SIG-M5 treated with dmso at 0.1 percent for 504 hours (cell line): ENCODE results near the gene SLC22A31.
"Not testable (repeated sequence)": the region's sequence is repeated elsewhere in the genome, so short reads cannot be mapped to it uniquely, and the experiment has no call there.

Experiments
- DNase-seq: peaks from one replicate; lab custom pipeline; 2025; ENCODE audit not compliant: unreplicated experiment; lab: John Stamatoyannopoulos, UW

Gene SLC22A31

DNA sequence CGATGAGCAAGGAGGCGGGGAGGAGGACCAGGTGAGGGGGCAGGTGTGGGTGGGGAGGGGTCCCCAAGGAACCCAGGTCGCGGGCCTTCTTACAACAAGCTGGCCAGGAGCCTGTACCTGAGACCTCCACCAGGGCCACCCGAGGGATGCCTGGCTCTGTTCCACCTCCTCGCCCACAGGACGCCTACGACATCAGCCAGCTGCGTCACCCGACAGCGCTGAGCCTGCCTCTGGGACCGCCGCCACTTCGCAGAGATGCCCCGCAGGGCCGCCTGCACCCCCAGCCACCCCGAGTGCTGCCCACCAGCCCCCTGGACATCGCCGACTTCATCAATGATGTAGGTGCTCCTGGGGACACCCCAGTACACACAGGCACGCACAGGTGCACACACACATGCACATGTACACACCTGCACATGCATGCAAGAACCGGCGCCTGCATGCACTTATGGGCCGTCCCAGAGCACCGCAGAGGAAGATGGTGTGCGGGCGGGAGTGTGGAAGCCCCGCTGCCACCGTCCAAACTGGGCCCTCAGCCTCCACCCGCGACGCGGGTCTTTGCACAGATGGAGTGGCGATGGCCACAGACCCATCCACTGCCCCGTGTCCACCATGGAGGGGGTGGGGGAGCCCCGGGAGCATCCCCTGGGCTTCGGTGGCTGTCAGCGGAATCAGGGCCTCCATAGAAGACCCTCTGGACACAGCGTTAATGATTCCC lies 6.6 kb downstream of the SLC22A31 start:
- DNase-seq, result no peak

DNA sequence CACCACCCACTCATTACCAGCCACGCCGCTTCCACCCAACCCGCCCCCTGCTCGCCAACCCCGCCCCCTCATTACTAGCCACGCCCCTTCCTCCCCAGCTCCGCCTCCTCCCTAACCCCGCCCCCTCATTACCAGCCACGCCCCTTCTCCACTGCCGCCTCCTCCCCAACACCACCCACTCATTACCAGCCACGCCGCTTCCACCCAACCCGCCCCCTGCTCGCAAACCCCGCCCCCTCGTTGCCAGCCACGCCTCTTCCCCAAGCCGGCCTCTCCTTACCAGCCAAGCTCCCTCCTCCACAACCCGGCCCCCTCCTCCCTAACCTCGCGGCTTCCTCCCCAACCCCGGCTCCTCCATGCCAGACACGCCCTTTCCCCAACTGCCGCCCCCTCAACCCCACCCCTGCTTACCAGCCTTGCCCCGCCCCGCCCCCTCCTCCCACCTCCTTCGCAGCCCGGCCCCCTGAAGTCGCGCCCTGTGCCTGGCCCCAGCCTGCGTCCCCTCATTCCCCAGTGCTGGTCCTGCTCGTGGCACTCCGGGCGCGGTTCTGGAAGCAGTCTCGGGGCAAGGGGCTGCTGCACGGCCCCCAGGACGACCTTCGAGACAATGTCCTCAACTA lies 7.3 kb downstream of the SLC22A31 start:
- peak; percentile 84 for DNase-seq

DNA sequence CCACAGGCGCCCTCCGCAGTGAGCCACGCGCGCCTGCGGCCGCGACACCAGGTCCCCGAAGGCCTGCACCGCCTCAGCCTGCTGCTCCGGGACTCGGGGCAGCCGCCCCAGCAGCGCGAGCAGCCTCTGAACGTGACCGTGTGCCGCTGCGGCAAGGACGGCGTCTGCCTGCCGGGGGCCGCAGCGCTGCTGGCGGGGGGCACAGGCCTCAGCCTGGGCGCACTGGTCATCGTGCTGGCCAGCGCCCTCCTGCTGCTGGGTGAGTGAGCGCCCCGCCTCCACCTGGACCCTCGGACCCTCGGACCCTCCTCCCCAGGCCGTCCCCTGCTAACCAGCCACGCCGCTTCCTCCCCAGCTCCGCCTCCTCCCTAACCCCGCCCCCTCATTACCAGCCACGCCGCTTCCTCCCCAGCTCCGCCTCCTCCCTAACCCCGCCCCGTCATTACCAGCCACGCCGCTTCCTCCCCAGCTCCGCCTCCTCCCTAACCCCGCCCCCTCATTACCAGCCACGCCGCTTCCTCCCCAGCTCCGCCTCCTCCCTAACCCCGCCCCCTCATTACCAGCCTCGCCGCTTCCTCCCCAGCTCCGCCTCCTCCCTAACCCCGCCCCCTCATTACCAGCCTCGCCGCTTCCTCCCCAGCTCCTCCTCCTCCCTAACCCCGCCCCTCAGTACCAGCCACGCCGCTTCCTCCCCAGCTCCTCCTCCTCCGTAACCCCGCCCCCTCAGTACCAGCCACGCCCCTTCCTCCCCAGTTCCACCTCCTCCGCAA lies 8.0 kb downstream of the SLC22A31 start:
- peak; percentile 70 for DNase-seq

DNA sequence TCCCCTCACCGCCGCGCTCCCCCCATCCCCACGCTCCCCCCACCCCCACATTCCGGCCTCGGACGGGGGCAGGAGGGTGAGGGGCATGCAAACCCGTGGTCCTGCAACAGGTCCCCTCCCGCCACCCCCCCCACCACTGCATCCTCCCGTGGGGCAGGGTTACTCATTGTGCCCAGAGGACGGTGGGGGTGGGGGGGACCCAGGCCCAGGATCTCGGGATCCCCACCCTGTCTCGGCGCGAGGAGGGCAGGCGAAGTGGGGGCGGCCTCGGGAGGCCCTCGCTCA lies 8.5 kb downstream of the SLC22A31 start:
- no peak for DNase-seq

DNA sequence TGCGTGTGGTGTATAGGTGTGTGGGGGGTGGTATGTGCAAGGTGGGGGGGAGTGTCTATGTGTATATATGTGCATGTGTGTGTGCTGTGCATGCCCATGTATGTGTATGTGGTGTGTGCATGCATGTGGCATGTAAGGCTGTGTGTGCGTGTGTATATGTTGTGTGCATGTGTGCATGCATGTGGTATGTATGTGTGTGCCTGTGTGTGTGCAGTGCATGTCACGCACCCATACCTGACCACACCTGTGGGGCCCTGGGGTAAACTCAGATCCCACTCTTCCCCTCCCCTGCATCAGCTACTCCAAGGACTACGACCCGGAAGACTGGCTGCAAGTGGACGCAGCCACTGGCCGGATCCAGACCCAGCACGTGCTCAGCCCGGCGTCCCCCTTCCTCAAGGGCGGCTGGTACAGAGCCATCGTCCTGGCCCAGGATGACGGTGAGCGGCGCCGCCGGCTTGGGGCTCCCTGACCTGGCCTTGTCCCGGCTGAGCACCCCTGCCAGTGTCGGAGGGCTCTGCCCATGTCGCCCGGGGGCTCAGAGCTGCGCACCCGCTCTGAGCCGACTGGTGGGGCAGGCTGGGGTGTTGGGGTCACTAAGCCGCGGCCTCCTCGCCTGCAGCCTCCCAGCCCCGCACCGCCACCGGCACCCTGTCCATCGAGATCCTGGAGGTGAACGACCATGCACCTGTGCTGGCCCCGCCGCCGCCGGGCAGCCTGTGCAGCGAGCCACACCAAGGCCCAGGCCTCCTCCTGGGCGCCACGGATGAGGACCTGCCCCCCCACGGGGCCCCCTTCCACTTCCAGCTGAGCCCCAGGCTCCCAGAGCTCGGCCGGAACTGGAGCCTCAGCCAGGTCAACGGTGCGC lies 9.1 kb downstream of the SLC22A31 start:
- DNase-seq, result no peak

DNA sequence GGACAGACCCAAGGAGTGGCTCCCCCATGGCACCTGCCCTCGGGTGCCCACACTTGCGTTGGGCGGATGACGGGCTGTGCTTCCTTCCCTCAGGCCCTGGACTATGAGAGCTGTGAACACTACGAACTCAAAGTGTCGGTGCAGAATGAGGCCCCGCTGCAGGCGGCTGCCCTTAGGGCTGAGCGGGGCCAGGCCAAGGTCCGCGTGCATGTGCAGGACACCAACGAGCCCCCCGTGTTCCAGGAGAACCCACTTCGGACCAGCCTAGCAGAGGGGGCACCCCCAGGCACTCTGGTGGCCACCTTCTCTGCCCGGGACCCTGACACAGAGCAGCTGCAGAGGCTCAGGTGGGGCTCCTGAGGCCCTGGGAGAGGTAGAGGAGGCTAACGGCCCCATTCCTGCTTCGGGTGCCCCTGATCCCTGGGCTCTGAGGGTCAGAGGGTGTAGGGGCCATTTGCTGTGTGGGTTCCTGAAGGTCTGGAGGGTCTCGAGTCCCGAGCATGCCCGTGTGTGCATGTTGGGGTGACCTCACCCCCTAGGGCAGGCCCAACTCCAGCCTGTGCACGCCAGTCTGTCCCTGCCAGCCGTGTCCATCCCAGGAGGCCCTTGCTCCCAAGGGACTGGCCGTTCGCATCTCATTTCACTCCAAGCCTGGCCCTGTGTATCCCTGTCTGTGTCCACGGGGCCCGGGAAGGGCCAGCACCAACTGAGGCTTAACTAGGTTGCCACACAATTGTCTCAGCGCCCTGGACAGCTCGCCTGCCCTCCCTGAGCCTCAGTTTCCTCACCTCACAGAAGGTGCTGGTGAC lies 10.0 kb downstream of the SLC22A31 start:
- no peak for DNase-seq

DNA sequence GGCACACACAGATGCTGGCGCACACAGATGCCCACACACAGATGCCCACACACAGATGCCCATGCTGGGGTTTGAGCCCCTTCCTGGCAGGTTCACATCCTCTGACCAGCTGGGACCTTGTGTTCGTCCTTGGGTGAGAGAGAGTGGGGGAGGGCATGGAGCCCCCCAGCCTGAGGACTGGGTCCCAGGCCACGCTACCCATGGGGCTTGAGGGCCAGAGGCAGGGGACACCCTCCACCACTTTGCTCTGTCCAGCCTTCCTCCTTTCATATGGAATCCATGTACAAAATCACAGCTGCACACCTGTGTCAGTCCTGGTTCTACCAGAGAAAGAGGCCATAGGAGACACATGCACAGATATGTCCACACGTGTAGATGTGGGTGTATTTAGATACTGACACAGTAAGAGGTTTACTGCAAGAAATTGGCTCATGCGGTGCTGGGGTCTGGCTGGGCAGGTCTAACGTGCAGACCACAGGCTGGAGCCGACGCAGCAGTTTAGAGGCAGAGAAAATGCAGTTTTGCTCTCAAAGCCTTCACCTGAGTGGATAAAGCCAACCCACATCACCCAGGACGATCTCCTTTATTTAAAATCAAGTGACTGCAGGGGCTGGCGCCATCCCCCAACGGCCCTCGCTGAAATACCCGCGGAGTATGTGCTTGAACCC lies 10.8 kb downstream of the SLC22A31 start:
- DNase-seq, result no peak

DNA sequence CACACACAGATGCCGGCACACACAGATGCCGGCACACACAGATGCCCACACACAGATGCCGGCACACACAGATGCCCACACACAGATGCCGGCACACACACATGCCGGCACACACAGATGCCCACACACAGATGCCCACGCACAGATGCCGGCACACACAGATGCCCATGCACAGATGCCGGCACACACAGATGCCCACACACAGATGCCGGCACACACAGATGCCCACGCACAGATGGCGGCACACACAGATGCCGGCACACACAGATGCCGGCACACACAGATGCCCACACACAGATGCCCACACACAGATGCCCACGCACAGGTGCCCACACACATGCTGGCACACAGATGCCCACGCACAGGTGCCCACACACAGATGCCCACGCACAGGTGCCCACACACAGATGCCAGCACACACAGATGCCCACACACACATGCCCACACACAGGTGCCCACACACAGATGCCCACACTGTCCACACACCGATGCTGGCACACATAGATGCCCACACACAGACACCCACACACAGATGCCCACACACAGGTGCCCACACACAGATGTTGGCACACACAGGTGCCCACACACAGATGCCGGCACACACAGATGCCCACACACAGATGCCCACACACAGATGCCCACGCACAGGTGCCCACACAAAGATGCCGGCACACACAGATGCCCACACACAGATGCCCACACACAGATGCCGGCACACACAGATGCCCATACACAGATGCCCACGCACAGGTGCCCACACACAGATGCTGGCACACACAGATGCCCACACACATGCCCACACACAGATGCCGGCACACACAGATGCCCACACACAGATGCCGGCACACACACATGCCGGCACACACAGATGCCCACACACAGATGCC lies 11.6 kb downstream of the SLC22A31 start:
- not testable (repeated sequence) for DNase-seq

DNA sequence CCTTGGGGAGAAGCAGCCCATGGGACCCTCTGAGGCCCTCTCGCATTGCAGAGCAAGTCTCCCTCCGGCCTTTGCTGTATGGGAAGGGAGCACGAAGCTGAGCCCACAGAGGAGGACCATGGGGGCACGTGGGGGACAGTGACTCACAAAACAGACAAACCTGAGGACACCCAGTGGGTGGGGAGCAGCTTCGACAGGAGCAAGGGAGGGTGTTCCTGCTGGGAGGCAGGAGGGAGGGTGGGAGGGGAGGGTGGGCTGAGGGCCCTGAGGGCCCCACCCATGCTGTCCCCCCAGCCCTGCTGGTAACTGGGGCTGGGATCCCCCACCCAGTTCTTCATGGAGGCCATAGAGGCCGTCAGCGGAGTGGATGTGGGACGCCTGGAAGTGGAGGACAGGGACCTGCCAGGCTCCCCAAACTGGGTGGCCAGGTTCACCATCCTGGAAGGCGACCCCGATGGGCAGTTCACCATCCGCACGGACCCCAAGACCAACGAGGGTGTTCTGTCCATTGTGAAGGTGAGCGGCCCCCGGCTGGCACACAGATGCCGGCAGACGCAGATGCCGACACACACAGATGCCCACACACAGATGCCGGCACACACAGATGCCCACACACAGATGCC lies 12.5 kb downstream of the SLC22A31 start:
- peak; percentile 38 for DNase-seq

DNA sequence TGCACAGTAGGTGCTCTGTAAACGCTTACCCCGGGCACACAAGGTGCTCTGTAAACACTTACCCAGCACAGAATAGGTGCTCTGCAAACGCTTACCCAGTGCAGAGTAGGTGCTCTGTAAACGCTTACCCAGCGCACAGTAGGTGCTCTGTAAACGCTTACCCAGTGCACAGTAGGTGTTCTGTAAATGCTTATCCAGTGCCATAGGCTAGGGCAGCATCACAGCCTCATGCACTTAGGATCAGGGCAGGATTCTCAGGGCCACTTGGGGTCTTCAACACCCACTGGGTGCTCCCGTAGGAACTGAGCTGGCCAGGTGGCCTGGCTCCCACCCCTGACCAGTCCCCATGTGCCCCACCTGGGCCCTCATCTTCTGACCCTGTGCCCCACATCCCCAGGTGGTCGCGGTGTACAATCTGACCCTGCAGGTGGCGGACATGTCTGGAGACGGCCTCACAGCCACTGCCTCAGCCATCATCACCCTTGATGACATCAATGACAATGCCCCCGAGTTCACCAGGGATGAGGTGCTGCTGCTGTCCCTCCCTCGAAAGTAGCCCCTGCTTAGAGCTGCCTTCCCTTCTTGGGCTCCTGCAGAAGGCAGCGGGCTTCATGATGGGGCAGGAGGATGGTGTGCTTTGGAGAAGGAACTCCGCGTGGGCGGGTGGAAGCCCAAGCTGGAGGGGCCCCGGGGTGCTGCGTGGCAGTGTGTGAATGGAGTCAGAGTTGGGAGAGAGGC lies 13.1 kb downstream of the SLC22A31 start:
- DNase-seq, result peak; percentile 17

DNA sequence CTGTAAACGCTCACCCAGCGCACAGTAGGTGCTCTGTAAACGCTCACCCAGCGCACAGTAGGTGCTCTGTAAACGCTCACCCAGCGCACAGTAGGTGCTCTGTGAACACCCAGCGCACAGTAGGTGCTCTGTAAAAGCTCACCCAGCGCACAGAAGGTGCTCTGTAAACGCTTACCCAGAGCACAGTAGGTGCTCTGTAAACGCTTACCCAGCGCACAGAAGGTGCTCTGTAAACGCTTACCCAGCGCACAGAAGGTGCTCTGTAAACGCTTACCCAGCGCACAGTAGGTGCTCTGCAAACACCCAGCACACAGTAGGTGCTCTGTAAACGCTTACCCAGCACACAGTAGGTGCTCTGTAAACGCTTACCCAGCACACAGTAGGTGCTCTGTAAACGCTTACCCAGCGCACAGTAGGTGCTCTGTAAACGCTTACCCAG lies 13.7 kb downstream of the SLC22A31 start:
- not testable (repeated sequence) for DNase-seq

DNA sequence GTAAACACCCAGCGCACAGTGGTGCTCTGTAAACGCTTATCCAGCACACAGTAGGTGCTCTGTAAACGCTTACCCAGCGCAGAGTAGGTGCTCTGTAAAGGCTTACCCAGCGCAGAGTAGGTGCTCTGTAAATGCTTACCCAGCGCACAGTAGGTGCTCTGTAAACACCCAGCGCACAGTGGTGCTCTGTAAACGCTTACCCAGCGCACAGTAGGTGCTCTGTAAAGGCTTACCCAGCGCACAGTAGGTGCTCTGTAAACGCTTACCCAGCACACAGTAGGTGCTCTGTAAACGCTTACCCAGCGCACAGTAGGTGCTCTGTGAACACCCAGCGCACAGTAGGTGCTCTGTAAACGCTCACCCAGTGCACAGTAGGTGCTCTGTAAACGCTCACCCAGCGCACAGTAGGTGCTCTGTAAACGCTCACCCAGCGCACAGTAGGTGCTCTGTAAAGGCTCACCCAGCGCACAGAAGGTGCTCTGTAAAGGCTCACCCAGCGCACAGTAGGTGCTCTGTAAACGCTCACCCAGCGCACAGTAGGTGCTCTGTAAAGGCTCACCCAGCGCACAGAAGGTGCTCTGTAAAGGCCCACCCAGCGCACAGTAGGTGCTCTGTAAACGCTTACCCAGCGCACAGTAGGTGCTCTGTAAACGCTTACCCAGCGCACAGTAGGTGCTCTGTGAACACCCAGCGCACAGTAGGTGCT lies 14.3 kb downstream of the SLC22A31 start:
- not testable (repeated sequence) for DNase-seq

DNA sequence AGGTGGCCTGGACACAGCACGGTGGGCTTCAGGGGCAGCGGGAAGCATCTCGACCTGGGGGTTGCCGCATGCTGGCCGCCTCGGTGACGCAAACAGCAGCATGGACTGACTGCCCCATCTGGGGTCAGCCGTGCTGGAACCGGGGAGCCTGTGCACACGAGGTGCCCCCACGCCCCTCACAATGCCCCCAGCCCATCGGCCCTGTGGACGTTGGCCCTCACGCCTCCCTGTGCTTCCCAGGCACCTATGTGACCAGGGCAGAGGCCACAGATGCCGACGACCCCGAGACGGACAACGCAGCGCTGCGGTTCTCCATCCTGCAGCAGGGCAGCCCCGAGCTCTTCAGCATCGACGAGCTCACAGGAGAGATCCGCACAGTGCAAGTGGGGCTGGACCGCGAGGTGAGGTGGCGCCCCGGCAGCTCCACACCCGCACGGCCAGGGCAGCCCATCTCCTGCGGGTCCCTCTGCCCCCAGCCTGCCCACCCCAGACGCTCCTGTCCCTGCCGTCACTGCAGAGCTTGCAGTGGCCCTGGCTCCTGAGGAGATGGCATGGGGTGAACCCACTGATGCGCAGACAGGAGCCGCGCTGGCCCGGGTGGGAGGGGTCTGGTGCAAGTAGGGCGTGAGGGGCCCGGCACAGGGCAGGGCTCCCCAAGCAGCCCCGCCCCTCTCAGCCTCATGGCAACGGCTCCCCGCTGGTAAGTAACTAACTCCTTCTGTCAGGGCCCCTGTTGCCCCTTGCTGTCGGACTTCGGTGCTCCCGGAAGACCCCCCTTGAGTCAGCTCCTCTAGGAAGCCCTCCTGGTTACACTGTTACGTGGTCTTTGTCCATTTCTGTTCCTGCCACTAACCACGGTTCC lies 15.2 kb downstream of the SLC22A31 start:
- no peak for DNase-seq

DNA sequence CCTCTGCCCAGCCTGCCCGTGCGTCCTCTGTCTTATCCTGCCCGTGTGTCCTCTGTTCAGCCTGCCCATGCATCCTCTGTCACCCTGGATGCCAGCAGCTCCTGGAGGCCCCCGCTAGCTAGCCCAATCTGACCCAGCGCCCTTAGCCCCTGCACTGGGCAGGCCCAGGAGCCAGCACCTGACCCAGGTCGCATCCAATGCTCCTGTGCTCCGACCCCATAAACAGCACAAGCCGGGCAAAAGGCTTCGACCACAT lies 15.7 kb downstream of the SLC22A31 start:
- no peak for DNase-seq

DNA sequence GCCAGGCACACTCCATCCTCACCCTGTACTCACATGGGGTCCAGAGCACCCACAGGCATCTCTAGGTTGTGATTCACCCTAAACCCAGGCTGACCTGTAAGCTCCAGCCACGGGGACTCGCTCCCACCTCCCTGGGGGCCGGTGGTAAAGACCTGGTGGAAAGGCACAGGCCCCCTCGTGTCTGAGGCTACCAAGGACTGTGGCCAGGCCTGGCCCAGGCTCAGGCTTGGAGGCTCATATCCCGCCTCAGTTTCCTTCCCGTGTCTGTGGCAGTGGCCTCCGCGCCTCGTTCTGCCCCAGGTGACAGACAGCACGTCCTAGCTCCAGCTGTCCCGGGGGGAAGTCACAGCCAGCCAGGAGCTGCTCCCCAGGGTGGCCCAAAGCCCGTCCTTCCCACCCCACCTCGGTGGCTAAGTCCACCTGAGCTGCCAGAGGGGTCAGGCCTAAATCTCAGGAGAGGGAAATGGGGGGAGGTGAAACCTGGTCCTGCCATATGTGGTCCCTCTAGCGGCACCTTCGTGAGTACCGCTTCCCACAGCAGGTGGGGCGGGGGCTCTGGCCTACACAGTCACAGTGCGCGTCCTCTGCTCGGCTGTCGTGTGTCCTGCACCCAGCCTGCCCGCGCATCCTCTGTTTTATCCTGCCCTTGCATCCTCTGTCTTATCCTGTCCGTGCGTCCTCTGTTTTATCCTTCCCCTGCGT lies 16.2 kb downstream of the SLC22A31 start:
- DNase-seq, result no peak

DNA sequence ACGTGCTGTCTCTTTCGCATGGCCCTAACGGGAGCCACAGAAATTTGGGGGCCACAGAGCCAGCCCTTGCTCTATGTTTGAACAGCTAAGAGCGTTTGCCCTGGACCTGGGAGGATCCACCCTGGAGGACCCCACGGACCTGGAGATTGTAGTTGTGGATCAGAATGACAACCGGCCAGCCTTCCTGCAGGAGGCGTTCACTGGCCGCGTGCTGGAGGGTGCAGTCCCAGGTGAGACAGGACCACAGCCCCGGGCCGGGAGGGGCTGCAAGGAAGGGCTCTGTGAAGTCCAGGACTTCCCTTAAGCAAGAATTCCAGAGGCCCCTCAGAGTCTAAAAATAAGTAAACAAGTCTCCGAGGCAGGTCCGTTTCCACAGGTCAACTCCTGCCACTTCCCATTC lies 16.9 kb downstream of the SLC22A31 start:
- no peak for DNase-seq
